Keratinocyte (primary cell): Measurements from ENCODE around the gene B3GNT5.

ENCODE experiments used
- EZH2 ChIP-seq: IDR thresholded peaks from one replicate; pipeline ENCODE4 v1.6.1; 2012; ENCODE audit warnings: inconsistent platforms, mild to moderate bottlenecking, low read length, moderate library complexity
- TF ChIP-seq, protein P1 (sequence below), 3 experiments: IDR thresholded peaks in 1 of 3; conservative IDR thresholded peaks in 1 of 3; optimal IDR thresholded peaks in 1 of 3; 2 replicates in 2 of 3; 3 replicates in 1 of 3; pipeline versions ENCODE3 to v1.5.1; 2011; ENCODE audit warnings: low read length in 3 of 3, mild to moderate bottlenecking in 3 of 3, moderate library complexity in 2 of 3, control low read depth in 1 of 3, inconsistent platforms in 1 of 3; ENCODE audit not compliant: insufficient read depth in 2 of 3; ENCODE audit errors: extremely low read depth in 1 of 3

DNA sequence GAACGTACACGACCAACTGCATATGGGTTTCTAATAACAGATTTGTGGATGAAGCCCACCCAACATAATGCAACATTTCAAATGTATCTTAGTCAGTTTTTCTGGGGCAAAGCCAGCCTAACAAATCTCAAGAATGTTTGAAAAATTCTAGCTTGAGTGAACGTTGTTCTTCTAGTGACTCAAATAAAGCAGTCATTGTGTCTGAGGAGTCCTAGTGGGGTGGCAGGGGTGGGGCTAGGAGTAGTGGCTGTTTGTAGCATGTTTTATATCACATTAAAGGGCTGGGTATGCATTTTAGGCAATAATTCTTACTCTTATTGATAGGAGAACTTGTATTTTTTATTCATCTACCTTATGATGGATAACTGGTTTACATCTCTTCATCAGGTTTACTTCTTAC is 6.0 kb downstream of the B3GNT5 start:
- TF ChIP-seq, protein P1, sequence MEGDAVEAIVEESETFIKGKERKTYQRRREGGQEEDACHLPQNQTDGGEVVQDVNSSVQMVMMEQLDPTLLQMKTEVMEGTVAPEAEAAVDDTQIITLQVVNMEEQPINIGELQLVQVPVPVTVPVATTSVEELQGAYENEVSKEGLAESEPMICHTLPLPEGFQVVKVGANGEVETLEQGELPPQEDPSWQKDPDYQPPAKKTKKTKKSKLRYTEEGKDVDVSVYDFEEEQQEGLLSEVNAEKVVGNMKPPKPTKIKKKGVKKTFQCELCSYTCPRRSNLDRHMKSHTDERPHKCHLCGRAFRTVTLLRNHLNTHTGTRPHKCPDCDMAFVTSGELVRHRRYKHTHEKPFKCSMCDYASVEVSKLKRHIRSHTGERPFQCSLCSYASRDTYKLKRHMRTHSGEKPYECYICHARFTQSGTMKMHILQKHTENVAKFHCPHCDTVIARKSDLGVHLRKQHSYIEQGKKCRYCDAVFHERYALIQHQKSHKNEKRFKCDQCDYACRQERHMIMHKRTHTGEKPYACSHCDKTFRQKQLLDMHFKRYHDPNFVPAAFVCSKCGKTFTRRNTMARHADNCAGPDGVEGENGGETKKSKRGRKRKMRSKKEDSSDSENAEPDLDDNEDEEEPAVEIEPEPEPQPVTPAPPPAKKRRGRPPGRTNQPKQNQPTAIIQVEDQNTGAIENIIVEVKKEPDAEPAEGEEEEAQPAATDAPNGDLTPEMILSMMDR (optimal IDR thresholded peaks at IDR 0.05 in 1 of 3, IDR thresholded peaks at IDR 0.05 in 1 of 3, conservative IDR thresholded peaks at IDR 0.05 in 1 of 3; ENCODE audit: extremely low read depth in 1 of 3, insufficient read depth in 2 of 3, low read length in 3 of 3) = no peak
- no peak for TF ChIP-seq EZH2
